Stimulated activated CD8-positive, alpha-beta memory T cell treated with anti-CD3 and anti-CD28 coated beads, Interleukin-2, amount 100 ng/mL, for 48 hours (primary cell): Measurements from ENCODE around the gene STX7.

Source experiments
- DNase-seq, 2 donors: peaks; one replicate each; pipeline ENCODE4 v3.0.0-alpha.2; 2020; ENCODE audit warnings: low read depth in 2 of 2

Gene STX7

GRCh38 chr6:132414322-132414721, 98.6 kb downstream of the STX7 start:
- DNase-seq, result no peak

GRCh38 chr6:132413499-132413802, 99.5 kb downstream of the STX7 start:
- no peak for DNase-seq

- no peak for DNase-seq
Measured at GRCh38 chr6:132412656-132413498, 100.0 kb downstream of the STX7 start.

GRCh38 chr6:132411296-132411695, 101.6 kb downstream of the STX7 start:
- no peak for DNase-seq

- no peak for DNase-seq
Measured at GRCh38 chr6:132410830-132411229, 102.1 kb downstream of the STX7 start.

- DNase-seq, result no peak
Measured at GRCh38 chr6:132405143-132405915, 107.6 kb downstream of the STX7 start.

GRCh38 chr6:132404736-132405135, 108.2 kb downstream of the STX7 start:
- DNase-seq, result no peak

- DNase-seq, result no peak
Measured at GRCh38 chr6:132404330-132404729, 108.6 kb downstream of the STX7 start.

- DNase-seq, result no peak
Measured at GRCh38 chr6:132401618-132402285, 111.2 kb downstream of the STX7 start.

GRCh38 chr6:132400883-132401617, 111.9 kb downstream of the STX7 start, which contains the start of gene MOXD1:
TSS of gene MOXD1 (minus strand) at chr6:132401475. CDS start at chr6:132401426, 49 bp downstream.
- DNase-seq, result no peak

GRCh38 chr6:132400555-132400882, 112.4 kb downstream of the STX7 start:
- DNase-seq, result no peak

- DNase-seq, result no peak
Measured at GRCh38 chr6:132399376-132400074, 113.4 kb downstream of the STX7 start.
